Inferior parietal cortex (tissue), 1 donor: ENCODE results near the gene BAG1.

Experiments used
- DNase-seq: peaks from one replicate; pipeline ENCODE4 v3.0.0-alpha.2; 2016; ENCODE audit errors: extremely low spot score

BAG1 gene

DNA sequence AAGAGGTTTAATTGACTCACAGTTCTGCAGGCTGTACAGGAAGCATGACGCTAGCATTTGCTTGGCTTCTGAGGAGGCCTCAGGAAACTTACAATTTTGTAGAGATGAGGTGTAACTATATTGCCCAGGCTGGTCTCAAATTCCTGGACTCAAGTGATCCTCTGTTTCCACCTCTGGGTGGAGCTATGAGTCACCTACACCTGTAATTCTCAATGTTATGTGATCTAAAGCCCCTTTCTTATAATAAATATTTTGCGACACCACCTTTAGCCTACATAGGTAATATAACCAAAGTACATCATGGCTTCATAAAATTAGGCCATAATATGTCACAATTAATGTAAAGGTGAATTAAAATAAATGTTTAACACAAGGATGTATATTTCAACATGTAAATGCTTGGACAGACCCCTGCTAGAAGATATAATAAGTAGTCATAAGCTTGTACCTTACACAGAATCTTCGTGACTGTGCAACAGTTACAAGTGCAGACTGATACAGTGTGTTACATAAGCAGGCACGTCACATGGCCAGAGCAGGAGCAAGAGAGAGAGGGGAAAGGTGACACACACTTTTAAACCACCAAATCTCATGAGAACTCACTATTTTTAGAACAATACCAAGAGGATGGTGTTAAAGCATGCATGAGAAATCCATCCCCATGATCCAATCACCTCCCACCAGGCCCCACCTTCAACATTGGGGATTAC, 54.3 kb downstream of the BAG1 start:
- DNase-seq: no peak

DNA sequence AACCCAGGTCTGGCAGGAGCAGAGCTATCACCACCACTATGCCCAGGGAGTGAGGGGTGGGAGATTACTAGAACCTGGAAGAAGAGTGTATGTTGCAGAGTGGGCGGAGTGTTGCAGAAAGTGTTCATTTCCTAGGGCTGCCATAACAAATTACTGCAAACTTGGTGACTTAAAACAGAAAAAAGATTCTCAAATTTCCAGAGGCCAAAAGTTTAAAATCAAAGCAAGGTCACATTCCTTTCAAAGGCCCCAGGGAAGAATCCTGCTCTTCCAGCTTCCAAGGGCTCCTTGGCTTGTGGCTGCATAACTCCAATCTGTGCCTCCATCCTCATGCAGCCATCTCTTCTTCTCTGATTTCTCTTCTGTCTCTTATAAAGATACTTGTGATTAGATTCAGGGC, 55.1 kb downstream of the BAG1 start:
- DNase-seq: no peak

DNA sequence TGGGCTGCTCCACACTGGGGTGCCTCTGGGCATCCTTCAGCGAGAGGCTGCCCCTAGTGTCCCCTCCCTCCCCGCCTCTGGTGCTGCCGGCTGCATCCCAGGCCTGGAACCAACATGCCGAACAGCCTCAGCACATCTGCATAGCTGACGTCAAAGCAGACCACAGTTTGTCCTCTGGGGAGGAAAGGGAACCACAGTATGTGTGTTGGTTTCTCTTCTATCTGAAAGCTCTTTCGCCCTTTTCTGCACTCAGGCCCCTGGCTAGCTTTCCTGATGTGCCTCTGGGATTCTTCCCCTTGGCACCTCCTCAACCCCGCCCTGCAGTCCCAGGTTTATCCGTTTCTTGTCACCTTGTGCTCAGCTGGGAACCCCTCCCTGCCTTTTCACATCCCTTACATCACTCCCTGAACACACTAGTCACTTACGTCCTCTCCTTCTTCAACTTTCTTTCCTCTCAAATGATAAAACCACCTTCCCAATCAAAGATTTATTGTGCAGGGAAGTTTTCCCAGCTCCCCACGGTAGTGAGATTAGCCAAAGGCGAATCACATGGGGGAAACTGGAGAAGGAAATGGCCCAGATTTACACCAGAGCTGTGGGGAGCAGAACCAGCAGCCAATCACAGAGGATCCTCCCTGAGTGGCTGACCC, 61.8 kb downstream of the BAG1 start:
- DNase-seq: no peak
